ENCODE results near the gene CYP2S1. TPM values are rescaled to one million over a fixed set of nuclear protein-coding genes. Genes with fewer than 3 reads are reported as not detected.
A peak's percentile ranks its signal among the peaks of the same experiment; 100 is the strongest.
"Not testable (repeated sequence)": the region's sequence is repeated elsewhere in the genome, so short reads cannot be mapped to it uniquely, and the experiment has no call there.

The CYP2S1 gene, protein sequence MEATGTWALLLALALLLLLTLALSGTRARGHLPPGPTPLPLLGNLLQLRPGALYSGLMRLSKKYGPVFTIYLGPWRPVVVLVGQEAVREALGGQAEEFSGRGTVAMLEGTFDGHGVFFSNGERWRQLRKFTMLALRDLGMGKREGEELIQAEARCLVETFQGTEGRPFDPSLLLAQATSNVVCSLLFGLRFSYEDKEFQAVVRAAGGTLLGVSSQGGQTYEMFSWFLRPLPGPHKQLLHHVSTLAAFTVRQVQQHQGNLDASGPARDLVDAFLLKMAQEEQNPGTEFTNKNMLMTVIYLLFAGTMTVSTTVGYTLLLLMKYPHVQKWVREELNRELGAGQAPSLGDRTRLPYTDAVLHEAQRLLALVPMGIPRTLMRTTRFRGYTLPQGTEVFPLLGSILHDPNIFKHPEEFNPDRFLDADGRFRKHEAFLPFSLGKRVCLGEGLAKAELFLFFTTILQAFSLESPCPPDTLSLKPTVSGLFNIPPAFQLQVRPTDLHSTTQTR
- total RNA-seq = 1 to 10 TPM in 3 of 4 donors, not detected in 1; 1.1 to 2.1 (median 1.2) TPM

GRCh38 chr19:41192574-41193429, at the start of gene CYP2S1:
CYP2S1 (plus strand) TSS chr19:41193219; CDS start chr19:41193265, 46 bp downstream.
- no peak for TF ChIP-seq CTCF (IDR thresholded peaks at IDR 0.05)
- no peak for TF ChIP-seq POLR2AphosphoS5 (IDR thresholded peaks at IDR 0.05)
- Histone ChIP-seq H3K4me3 (peak within 1 kb of the TSS in 1 of 2 donors; percentile 37), H3K4me1 (peaks cover 0 to 12% (median 5%) of the 10 kb centered on the region in 3 donors), H3K27me3 (peaks cover 94% of the 10 kb centered on the region), H3K36me3 (no peaks in the 10 kb centered on the region), H3K27ac (no peak within 1 kb of the TSS), H3K9me3 (no peaks in the 10 kb centered on the region)
- WGBS, 2 donors (ENCODE audit: low coverage in 1 of 2) = 5 to 25% methylated on average over 6 of the region's 58 CpGs
- ATAC-seq = no peak

DNA sequence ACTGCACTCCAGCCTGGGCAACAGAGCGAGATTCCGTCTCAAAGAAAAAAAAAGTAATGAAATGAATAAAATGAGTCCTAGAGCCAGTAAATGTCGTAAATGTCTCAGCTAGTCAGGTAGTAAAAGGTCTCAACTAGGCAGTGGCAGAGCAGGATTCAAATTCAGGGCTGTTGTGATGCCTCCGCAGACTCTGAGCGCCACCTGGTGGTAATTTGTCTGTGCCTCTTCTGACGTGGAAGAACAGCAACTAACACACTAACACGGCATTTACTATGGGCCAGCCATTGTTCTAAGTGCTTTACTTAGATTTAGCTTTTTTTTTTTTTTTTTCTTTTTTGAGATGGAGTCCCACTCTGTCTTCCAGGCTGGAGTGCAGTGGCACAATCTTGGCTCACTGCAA, 48.6 kb upstream of the CYP2S1 start:
- ATAC-seq = peak; percentile 71
- WGBS, 2 donors (ENCODE audit: low coverage in 1 of 2) = 0 to 28% methylated on average over 4 to 7 of the region's 7 CpGs
- H3K4me1 ChIP-seq = no peaks in the 10 kb centered on the region

DNA sequence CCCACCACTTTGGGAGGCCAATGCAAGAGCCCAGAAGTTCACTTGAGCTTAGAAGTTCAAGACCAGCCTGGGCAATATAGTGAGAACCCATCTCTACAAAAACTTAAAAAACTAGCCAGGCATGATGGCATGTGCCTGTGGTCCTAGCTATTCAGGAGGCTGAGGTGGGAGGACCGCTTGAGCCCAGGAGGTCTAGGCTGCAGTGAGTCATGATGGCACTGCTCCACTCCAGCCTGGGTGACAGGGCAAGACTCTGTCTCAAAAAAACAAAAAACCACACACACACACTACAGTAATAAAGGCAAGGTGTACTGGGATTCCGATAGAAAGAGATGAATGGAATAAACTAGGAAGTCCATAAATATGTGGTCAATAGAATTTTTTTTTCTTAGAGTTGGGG, 43.2 kb upstream of the CYP2S1 start:
- no peaks in the 10 kb centered on the region for H3K4me1 ChIP-seq
- TF ChIP-seq EP300 (IDR thresholded peaks at IDR 0.05) (no peak), POLR2AphosphoS5 (IDR thresholded peaks at IDR 0.05) (no peak), POLR2A (IDR thresholded peaks at IDR 0.05) (no peak), CTCF (IDR thresholded peaks at IDR 0.05) (no peak)
- no peak for ATAC-seq
- H3K27me3 ChIP-seq = peaks cover 25% of the 10 kb centered on the region
- no peaks in the 10 kb centered on the region for H3K9me3 ChIP-seq
- no peak overlapping the region for H3K27ac ChIP-seq
- WGBS, 2 donors (ENCODE audit: low coverage in 1 of 2) = 83 to 97% methylated on average over 1 to 2 of the region's 2 CpGs
- H3K4me3 ChIP-seq = no peak overlapping the region
- H3K36me3 ChIP-seq = no peaks in the 10 kb centered on the region

More for the DNA sequence above, 48.6 kb upstream of the CYP2S1 start:
- H3K4me3 ChIP-seq = no peak overlapping the region
- H3K36me3 ChIP-seq = no peaks in the 10 kb centered on the region
- H3K27ac ChIP-seq = no peak overlapping the region
- H3K27me3 ChIP-seq = peaks cover 19% of the 10 kb centered on the region
- TF ChIP-seq CTCF (IDR thresholded peaks at IDR 0.05) (peak in 3 of 4 experiments; percentile 72 to 86 (median 85)), EP300 (IDR thresholded peaks at IDR 0.05) (no peak)
- no peaks in the 10 kb centered on the region for H3K9me3 ChIP-seq

DNA sequence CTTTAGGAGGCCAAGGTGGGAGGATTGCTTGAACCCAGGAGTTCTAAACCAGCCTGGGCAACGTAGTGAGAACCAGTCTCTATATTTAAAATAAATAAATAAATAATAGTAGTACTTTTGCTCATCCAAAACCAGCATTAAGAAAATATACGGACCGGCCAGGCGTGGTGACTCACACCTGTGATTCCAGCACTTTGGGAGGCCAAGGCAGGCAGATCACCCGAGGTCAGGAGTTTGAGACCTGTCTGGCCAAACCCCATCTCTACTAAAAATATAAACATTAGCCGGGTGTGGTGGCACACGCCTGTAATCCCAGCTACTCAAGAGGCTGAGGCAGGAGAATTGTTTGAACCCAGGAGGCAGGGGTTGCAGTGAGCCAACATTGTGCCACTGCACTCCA, 42.0 kb upstream of the CYP2S1 start:
- ATAC-seq = not testable (repeated sequence)
- 68 to 74% methylated on average over 5 to 6 of the region's 7 CpGs for WGBS, 2 donors (ENCODE audit: low coverage in 1 of 2)

DNA sequence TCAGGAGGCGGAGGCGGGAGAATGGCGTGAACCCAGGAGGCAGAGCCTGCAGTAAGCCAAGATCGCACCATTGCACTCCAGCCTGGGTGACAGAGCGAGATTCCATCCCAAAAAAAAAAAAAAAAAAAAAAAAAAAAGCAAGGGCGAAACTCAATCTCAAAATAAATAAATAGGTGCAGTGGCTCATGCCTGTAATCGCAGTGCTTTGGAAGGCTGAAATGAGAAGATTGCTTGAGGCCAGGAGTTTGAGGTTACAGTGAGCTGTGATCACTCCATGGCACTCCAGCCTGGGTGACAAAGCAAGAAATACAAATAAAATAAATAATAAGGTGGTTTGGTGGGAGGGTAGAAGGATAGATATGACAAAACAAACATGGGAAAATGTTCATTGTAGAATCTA, 39.0 kb upstream of the CYP2S1 start:
- no peak overlapping the region for H3K4me3 ChIP-seq
- H3K9me3 ChIP-seq = peaks cover 0 to 9% (median 0%) of the 10 kb centered on the region in 3 donors
- H3K27ac ChIP-seq = no peak overlapping the region
- ATAC-seq = no peak
- 80 to 81% methylated on average over 2 of the region's 7 CpGs for WGBS, 2 donors (ENCODE audit: low coverage in 1 of 2)
- no peaks in the 10 kb centered on the region for H3K4me1 ChIP-seq
- peaks cover 7% of the 10 kb centered on the region for H3K27me3 ChIP-seq
- no peaks in the 10 kb centered on the region for H3K36me3 ChIP-seq
- no peak for TF ChIP-seq POLR2AphosphoS5 (IDR thresholded peaks at IDR 0.05)
- TF ChIP-seq EP300 (IDR thresholded peaks at IDR 0.05) = no peak
- no peak for TF ChIP-seq POLR2A (IDR thresholded peaks at IDR 0.05)
- no peak for TF ChIP-seq CTCF (IDR thresholded peaks at IDR 0.05)

More for the DNA sequence above, 42.0 kb upstream of the CYP2S1 start:
- H3K9me3 ChIP-seq, H3K36me3 ChIP-seq, H3K4me1 ChIP-seq, H3K27ac ChIP-seq, H3K4me3 ChIP-seq: not testable (repeated sequence)
- peaks cover 25% of the 10 kb centered on the region for H3K27me3 ChIP-seq

Data from gastroesophageal sphincter (tissue), 4 donors.